Ishikawa (cell line): Measurements from ENCODE around the gene SRBD1.

ENCODE experiments used
- CEBPB ChIP-seq: IDR thresholded peaks from 2 replicates; pipeline ENCODE4 v1.6.1; 2012
- CREB1 ChIP-seq: IDR thresholded peaks from 2 replicates; pipeline ENCODE4 v1.6.1; 2012; ENCODE audit warnings: low read depth
- EGR1 ChIP-seq: IDR thresholded peaks from 2 replicates; pipeline ENCODE4 v1.6.1; 2012
- EP300 ChIP-seq: IDR thresholded peaks from 2 replicates; pipeline ENCODE4 v1.6.1; 2012; ENCODE audit warnings: borderline replicate concordance
- FOXM1 ChIP-seq: IDR thresholded peaks from 2 replicates; pipeline ENCODE4 v1.6.1; 2012; ENCODE audit warnings: low read depth, borderline replicate concordance
- MAX ChIP-seq: IDR thresholded peaks from 2 replicates; pipeline ENCODE4 v1.6.1; 2012
- NFIC ChIP-seq: IDR thresholded peaks from 2 replicates; pipeline ENCODE4 v1.6.1; 2012
- RAD21 ChIP-seq: IDR thresholded peaks from 2 replicates; pipeline ENCODE4 v1.6.1; 2012; ENCODE audit warnings: low read depth
- REST ChIP-seq: IDR thresholded peaks from 2 replicates; pipeline ENCODE4 v1.6.1; 2012; ENCODE audit warnings: low read depth, mild to moderate bottlenecking
- TAF1 ChIP-seq: IDR thresholded peaks from 2 replicates; pipeline ENCODE4 v1.6.1; 2012; ENCODE audit warnings: low read depth, mild to moderate bottlenecking
- TCF12 ChIP-seq: IDR thresholded peaks from 2 replicates; pipeline ENCODE4 v1.6.1; 2012; ENCODE audit warnings: low read depth
- YY1 ChIP-seq: IDR thresholded peaks from 2 replicates; pipeline ENCODE4 v1.6.1; 2012; ENCODE audit warnings: low read depth
- ZBTB7A ChIP-seq: IDR thresholded peaks from 2 replicates; pipeline ENCODE4 v1.6.1; 2012; ENCODE audit warnings: low read depth

- TF ChIP-seq TAF1 (no peak), REST (no peak), EP300 (no peak), ZBTB7A (no peak), NFIC (no peak), TCF12 (no peak), RAD21 (no peak), FOXM1 (no peak), CREB1 (no peak), YY1 (no peak), EGR1 (no peak), CEBPB (no peak), MAX (no peak)
Observed at GRCh38 chr2:45510701-45511420, 100.2 kb downstream of the SRBD1 start.
